ENCODE results near the gene HOXD4.

The HOXD4 gene

GRCh38 chr2:176173567-176174381 lies 22.4 kb downstream of the HOXD4 start:
- TF ChIP-seq, protein P1, sequence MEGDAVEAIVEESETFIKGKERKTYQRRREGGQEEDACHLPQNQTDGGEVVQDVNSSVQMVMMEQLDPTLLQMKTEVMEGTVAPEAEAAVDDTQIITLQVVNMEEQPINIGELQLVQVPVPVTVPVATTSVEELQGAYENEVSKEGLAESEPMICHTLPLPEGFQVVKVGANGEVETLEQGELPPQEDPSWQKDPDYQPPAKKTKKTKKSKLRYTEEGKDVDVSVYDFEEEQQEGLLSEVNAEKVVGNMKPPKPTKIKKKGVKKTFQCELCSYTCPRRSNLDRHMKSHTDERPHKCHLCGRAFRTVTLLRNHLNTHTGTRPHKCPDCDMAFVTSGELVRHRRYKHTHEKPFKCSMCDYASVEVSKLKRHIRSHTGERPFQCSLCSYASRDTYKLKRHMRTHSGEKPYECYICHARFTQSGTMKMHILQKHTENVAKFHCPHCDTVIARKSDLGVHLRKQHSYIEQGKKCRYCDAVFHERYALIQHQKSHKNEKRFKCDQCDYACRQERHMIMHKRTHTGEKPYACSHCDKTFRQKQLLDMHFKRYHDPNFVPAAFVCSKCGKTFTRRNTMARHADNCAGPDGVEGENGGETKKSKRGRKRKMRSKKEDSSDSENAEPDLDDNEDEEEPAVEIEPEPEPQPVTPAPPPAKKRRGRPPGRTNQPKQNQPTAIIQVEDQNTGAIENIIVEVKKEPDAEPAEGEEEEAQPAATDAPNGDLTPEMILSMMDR (IDR thresholded peaks at IDR 0.05), result no peak

DNA sequence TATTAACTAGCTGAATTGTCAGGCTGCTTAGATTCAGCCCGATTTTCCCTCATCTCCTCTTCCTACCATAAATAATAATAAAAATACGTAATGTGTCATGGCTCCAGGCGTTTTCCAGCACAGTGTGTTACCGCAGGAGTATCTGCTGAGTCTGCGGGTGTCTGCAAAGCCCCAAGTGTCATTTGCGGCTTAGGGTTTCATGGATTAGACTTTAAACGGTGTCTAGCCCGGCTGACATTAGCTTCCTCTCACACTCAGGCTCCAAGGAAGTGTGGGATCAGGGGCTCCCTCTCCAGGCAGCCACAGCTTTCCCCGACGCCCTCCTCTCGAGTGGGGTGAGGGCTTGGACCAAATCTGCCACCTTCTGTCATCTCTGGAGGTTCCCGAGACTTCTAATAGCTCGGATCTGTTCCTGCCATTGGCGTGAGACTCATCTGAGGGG lies 23.1 kb downstream of the HOXD4 start:
- TF ChIP-seq, protein P1 (IDR thresholded peaks at IDR 0.05), result no peak

- TF ChIP-seq, protein P1 (IDR thresholded peaks at IDR 0.05), result no peak
Measured at GRCh38 chr2:176174824-176175708, 23.7 kb downstream of the HOXD4 start.

- TF ChIP-seq, protein P1 (IDR thresholded peaks at IDR 0.05), result no peak
Measured at GRCh38 chr2:176175709-176176607, 24.6 kb downstream of the HOXD4 start.

- TF ChIP-seq, protein P1 (IDR thresholded peaks at IDR 0.05), result no peak
Measured at GRCh38 chr2:176177580-176178037, 26.3 kb downstream of the HOXD4 start.

DNA sequence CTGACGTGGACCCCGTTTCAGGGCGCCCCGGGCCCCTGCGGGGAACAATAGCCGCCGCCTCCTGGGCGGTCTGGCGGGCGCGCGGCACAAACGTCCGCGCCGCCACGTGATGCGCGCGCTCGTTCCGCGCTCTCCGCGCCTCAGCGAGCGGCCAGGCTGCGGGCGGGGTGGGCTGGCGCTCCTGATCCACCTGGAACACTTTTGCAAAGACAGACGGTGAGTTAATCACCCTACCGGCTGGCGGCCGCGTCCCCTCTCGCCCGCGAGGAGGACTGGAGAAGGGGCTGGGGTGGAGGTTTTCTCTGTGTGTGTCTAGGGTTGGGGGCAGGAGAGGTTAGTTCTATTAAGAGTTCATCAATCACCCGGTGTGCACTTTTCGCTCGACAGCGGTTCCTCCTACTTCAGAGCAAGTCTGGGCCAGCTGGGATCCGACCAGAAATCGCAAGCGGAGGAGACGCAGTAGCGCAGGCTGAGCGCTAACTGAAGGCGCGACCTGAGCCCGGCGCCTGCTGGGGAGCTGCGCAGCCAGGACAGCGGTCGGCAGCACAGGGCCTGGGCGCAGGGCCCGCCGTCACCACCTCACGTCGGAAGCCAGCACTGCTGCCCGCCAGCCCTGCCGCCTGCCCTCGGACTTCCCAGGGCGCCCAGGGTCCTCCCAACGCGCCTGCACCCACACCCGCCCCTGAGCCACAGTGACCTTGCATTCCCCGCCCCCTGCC lies 26.8 kb downstream of the HOXD4 start:
- TF ChIP-seq, protein P1 (IDR thresholded peaks at IDR 0.05), result no peak

All from LNCAP (cell line).